Measurements from ENCODE around the gene PPRC1. TPM values are rescaled to one million over a fixed set of nuclear protein-coding genes. Genes with fewer than 3 reads are reported as not detected.

PPRC1 gene
- total and polyA plus RNA-seq, 8 donors: 11.7 to 31.2 (median 19.0) TPM

DNA sequence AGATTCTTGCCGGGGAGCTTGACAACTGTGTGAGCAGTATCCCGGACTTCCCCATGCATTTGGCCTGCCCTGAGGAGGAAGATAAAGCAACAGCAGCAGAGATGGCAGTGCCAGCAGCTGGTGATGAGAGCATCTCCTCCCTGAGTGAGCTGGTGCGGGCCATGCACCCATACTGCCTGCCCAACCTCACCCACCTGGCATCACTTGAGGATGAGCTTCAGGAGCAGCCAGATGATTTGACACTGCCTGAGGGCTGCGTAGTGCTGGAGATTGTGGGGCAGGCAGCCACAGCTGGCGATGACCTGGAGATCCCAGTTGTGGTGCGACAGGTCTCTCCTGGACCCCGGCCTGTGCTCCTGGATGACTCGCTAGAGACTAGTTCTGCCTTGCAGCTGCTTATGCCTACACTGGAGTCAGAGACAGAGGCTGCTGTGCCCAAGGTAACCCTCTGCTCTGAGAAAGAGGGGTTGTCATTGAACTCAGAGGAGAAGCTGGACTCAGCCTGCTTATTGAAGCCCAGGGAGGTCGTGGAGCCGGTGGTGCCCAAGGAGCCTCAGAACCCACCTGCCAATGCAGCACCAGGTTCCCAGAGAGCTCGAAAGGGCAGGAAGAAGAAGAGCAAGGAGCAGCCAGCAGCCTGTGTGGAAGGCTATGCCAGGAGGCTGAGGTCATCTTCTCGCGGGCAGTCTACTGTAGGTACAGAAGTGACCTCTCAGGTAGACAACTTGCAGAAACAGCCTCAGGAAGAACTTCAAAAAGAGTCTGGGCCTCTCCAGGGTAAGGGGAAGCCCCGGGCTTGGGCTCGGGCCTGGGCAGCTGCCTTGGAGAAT, 6.7 kb downstream of the PPRC1 start:
- Histone ChIP-seq H3K4me3 (no peak overlapping the region), H3K27ac (no peak overlapping the region), H3K4me1 (peaks cover 0 to 9% (median 8%) of the 10 kb centered on the region in 3 donors), H3K9me3 (no peaks in the 10 kb centered on the region), H3K36me3 (peaks cover 10 to 36% (median 25%) of the 10 kb centered on the region in 3 donors), H3K27me3 (no peaks in the 10 kb centered on the region)
- ATAC-seq (peak in 1 of 4 donors; percentile 7), FAIRE-seq (no peak), DNase-seq (no peak)
- 90 to 93% methylated on average over 15 of the region's 15 CpGs for WGBS, 2 donors
- TF ChIP-seq, protein P1, sequence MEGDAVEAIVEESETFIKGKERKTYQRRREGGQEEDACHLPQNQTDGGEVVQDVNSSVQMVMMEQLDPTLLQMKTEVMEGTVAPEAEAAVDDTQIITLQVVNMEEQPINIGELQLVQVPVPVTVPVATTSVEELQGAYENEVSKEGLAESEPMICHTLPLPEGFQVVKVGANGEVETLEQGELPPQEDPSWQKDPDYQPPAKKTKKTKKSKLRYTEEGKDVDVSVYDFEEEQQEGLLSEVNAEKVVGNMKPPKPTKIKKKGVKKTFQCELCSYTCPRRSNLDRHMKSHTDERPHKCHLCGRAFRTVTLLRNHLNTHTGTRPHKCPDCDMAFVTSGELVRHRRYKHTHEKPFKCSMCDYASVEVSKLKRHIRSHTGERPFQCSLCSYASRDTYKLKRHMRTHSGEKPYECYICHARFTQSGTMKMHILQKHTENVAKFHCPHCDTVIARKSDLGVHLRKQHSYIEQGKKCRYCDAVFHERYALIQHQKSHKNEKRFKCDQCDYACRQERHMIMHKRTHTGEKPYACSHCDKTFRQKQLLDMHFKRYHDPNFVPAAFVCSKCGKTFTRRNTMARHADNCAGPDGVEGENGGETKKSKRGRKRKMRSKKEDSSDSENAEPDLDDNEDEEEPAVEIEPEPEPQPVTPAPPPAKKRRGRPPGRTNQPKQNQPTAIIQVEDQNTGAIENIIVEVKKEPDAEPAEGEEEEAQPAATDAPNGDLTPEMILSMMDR (IDR thresholded peaks at IDR 0.05): no peak
- intact Hi-C loops (cut with DNase I): no loop called here

DNA sequence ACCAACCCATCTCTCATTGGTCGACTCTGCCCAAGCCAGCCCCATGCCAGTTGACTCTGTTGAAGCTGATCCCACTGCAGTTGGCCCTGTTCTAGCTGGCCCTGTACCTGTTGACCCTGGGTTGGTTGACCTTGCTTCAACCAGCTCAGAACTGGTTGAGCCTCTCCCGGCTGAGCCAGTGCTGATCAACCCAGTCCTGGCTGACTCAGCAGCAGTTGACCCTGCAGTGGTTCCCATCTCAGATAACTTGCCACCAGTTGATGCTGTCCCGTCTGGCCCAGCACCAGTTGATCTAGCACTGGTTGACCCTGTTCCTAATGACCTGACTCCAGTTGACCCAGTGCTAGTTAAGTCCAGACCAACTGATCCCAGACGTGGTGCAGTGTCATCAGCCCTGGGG, 7.4 kb downstream of the PPRC1 start:
- peaks cover 10 to 38% (median 25%) of the 10 kb centered on the region in 3 donors for H3K36me3 ChIP-seq
- intact Hi-C loops (cut with DNase I): no loop called here
- peak in 1 of 4 donors; percentile 11 for ATAC-seq
- no peaks in the 10 kb centered on the region for H3K9me3 ChIP-seq
- no peak overlapping the region for H3K4me3 ChIP-seq
- peaks cover 0 to 3% (median 2%) of the 10 kb centered on the region in 3 donors for H3K4me1 ChIP-seq
- TF ChIP-seq, protein P1 (IDR thresholded peaks at IDR 0.05): no peak
- FAIRE-seq: no peak
- DNase-seq: no peak
- 68 to 76% methylated on average over 4 of the region's 4 CpGs for WGBS, 2 donors
- no peak overlapping the region for H3K27ac ChIP-seq
- H3K27me3 ChIP-seq: no peaks in the 10 kb centered on the region

DNA sequence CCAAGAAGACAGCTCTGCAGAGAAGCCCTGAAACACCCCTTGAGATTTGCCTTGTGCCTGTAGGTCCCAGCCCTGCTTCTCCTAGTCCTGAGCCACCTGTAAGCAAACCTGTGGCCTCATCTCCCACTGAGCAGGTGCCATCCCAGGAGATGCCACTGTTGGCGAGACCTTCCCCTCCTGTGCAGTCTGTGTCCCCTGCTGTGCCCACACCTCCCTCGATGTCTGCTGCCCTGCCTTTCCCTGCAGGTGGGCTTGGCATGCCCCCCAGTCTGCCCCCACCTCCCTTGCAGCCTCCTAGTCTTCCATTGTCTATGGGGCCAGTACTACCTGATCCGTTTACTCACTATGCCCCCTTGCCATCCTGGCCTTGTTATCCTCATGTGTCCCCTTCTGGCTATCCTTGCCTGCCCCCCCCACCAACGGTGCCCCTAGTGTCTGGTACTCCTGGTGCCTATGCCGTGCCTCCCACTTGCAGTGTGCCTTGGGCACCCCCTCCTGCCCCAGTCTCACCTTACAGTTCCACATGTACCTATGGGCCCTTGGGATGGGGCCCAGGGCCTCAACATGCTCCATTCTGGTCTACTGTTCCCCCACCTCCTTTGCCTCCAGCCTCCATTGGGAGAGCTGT, 8.2 kb downstream of the PPRC1 start:
- H3K27me3 ChIP-seq: no peaks in the 10 kb centered on the region
- DNase-seq (peak in 1 of 6 donors; percentile 40), ATAC-seq (no peak), FAIRE-seq (no peak)
- no peak overlapping the region for H3K27ac ChIP-seq
- no peak overlapping the region for H3K4me3 ChIP-seq
- intact Hi-C loops (cut with DNase I): no loop called here
- WGBS, 2 donors: 87 to 89% methylated on average over 5 of the region's 5 CpGs
- H3K36me3 ChIP-seq: peaks cover 10 to 38% (median 25%) of the 10 kb centered on the region in 3 donors
- H3K9me3 ChIP-seq: no peaks in the 10 kb centered on the region
- TF ChIP-seq, protein P1 (IDR thresholded peaks at IDR 0.05): no peak
- no peaks in the 10 kb centered on the region for H3K4me1 ChIP-seq

DNA sequence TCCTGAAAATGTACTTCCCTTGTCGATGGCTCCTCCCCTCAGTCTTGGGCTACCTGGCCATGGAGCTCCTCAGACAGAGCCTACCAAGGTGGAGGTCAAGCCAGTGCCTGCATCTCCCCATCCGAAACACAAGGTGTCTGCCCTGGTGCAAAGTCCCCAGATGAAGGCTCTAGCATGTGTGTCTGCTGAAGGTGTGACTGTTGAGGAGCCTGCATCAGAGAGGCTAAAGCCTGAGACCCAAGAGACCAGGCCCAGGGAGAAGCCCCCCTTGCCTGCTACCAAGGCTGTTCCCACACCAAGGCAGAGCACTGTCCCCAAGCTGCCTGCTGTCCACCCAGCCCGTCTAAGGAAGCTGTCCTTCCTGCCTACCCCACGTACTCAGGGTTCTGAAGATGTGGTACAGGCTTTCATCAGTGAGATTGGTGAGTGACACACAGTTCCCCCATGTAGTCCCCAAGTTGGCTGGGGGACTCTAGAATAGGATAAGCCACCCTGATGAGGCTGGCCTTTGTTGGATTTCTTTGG, 8.8 kb downstream of the PPRC1 start:
- Histone ChIP-seq H3K4me3 (no peak overlapping the region), H3K27me3 (no peaks in the 10 kb centered on the region), H3K9me3 (no peaks in the 10 kb centered on the region), H3K27ac (no peak overlapping the region), H3K4me1 (no peaks in the 10 kb centered on the region), H3K36me3 (peaks cover 10 to 38% (median 25%) of the 10 kb centered on the region in 3 donors)
- TF ChIP-seq, protein P1 (IDR thresholded peaks at IDR 0.05): no peak
- no peak for ATAC-seq
- intact Hi-C loops (cut with DNase I): no loop called here
- WGBS, 2 donors: 88 to 91% methylated on average over 4 of the region's 4 CpGs
- peak in 1 of 6 donors; percentile 29 for DNase-seq
- FAIRE-seq: no peak

Measured in pancreas (tissue), 10 donors.